Limb (tissue), 2 donors: ENCODE results near the gene SGSM1.
A peak's percentile ranks its signal among the peaks of the same experiment; 100 is the strongest.

Experiments
- DNase-seq, 2 donors: peaks; one replicate each; pipeline ENCODE4 v3.0.0-alpha.2; 2016; ENCODE audit errors: extremely low spot score in 2 of 2

The SGSM1 gene

DNA sequence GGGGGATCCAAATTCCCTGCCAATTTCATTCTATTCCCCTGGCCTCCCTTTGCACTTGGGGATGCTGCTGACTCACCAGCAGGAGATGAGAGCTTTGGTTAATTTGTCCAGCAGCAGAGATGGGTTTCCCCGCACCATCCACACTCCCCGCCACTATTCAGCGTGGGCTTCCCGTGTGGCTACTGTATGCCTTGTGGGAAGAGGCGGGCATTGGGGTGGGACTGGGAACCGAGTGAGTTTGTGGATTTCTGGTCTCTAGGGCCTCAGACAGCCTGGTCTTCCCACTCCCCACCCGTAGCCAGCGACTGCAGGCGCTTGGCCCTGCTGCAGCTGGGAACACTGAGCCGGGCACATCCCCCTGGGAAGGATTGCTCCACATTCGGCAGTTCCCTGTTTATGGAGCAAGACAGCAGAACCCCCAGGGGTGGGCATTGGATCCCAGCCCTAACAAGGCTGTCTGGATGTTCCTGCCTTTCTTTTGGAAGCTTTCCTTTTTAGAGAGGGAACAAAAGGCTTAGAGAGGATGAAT lies 169.9 kb downstream of the SGSM1 start:
- no peak for DNase-seq

DNA sequence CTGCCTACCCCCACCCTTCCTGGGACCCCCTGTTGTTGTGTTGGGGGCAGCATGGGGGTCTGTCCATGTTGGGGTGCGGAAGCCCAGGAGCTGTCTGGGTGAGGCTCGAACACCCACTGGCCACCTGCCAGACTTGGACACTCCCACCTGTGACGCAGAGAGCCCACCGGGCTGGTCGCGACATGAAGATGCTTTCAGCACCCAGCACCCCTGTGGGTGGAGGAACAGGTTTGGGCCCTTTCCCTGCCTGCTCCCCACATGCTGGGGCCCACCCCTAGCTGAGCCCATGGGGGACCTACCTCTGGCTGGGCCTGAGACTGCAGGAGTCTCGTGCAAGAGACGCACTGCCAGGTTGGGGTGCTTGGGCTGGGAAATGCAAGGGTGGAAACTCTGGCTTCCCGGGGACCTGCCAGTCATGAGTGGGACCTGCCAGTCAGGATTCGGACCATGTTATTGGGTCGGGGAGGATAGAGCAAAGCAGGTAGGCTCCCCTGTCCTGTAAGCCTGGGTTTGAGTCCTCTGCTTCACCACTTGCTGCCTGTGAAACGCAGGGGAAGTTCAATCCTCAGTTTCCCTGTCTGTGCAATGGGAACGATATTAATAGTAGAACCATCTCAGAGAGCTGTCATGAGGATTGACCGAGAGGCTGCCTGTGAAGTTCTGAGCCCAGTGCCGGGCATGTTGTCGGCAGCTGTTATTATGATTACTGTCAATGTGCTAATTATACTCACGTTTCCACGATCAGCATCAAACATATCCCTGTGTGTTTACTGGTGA lies 170.6 kb downstream of the SGSM1 start:
- peak in 1 of 2 donors; percentile 53 for DNase-seq
